HEK293 (cell line): ENCODE data around the gene PALM2AKAP2.

ENCODE experiments used
- BCL11B ChIP-seq: fragments of 450-650 bp; formaldehyde crosslinking; IDR thresholded peaks from 2 replicates; pipeline ENCODE4 v1.5.1; 2016; ENCODE audit warnings: low read depth, missing biosample characterization, missing genetic modification characterization
- INSM2 ChIP-seq: fragments of 450-650 bp; formaldehyde crosslinking; IDR thresholded peaks from 2 replicates; pipeline ENCODE4 v1.5.1; 2016; ENCODE audit warnings: missing biosample characterization, missing genetic modification characterization
- PATZ1 ChIP-seq: fragments of 450-650 bp; formaldehyde crosslinking; IDR thresholded peaks from 2 replicates; pipeline ENCODE4 v1.5.1; 2016; ENCODE audit warnings: missing biosample characterization, missing genetic modification characterization
- PRDM6 ChIP-seq: fragments of 450-650 bp; formaldehyde crosslinking; IDR thresholded peaks from 2 replicates; pipeline ENCODE4 v1.5.1; 2017; ENCODE audit warnings: missing biosample characterization, missing genetic modification characterization
- ZNF138 ChIP-seq: fragments of 450-650 bp; formaldehyde crosslinking; IDR thresholded peaks from 2 replicates; pipeline ENCODE4 v1.5.1; 2016; ENCODE audit warnings: missing biosample characterization, missing genetic modification characterization, borderline replicate concordance
- ZNF155 ChIP-seq: fragments of 450-650 bp; formaldehyde crosslinking; IDR thresholded peaks from 2 replicates; pipeline ENCODE4 v1.5.1; 2016; ENCODE audit warnings: missing biosample characterization, missing genetic modification characterization
- ZNF223 ChIP-seq: fragments of 450-650 bp; formaldehyde crosslinking; IDR thresholded peaks from 2 replicates; pipeline ENCODE4 v1.5.1; 2016; ENCODE audit warnings: missing biosample characterization, missing genetic modification characterization
- ZNF311 ChIP-seq: fragments of 450-650 bp; formaldehyde crosslinking; IDR thresholded peaks from 2 replicates; pipeline ENCODE4 v1.5.1; 2017; ENCODE audit warnings: missing biosample characterization, missing genetic modification characterization, borderline replicate concordance
- ZNF350 ChIP-seq: fragments of 450-650 bp; formaldehyde crosslinking; IDR thresholded peaks from 2 replicates; pipeline ENCODE4 v1.5.0; 2017; ENCODE audit warnings: missing biosample characterization, mild to moderate bottlenecking, missing genetic modification characterization
- ZNF354C ChIP-seq: fragments of 450-650 bp; formaldehyde crosslinking; IDR thresholded peaks from 2 replicates; pipeline ENCODE4 v1.5.1; 2016; ENCODE audit warnings: missing biosample characterization, missing genetic modification characterization, low read depth, borderline replicate concordance
- ZNF362 ChIP-seq: fragments of 450-650 bp; formaldehyde crosslinking; IDR thresholded peaks from 2 replicates; pipeline ENCODE4 v1.5.1; 2016; ENCODE audit warnings: missing biosample characterization, missing genetic modification characterization
- ZNF398 ChIP-seq: fragments of 450-650 bp; formaldehyde crosslinking; IDR thresholded peaks from 2 replicates; pipeline ENCODE4 v1.5.1; 2017; ENCODE audit warnings: missing biosample characterization, missing genetic modification characterization
- ZNF518A ChIP-seq: fragments of 450-650 bp; formaldehyde crosslinking; conservative IDR thresholded peaks from 2 replicates; pipeline ENCODE4 v1.5.1; 2016; ENCODE audit warnings: low read depth, missing biosample characterization, missing genetic modification characterization
- ZNF621 ChIP-seq: fragments of 450-650 bp; formaldehyde crosslinking; IDR thresholded peaks from 2 replicates; pipeline ENCODE4 v1.5.1; 2017; ENCODE audit warnings: missing biosample characterization, missing genetic modification characterization
- ZNF639 ChIP-seq: fragments of 450-650 bp; formaldehyde crosslinking; IDR thresholded peaks from 2 replicates; pipeline ENCODE4 v1.5.1; 2016; ENCODE audit warnings: missing biosample characterization, missing genetic modification characterization
- ZNF664 ChIP-seq: fragments of 450-650 bp; formaldehyde crosslinking; IDR thresholded peaks from 2 replicates; pipeline ENCODE4 v1.5.1; 2016; ENCODE audit warnings: missing biosample characterization, missing genetic modification characterization
- ZNF677 ChIP-seq: fragments of 450-650 bp; IDR thresholded peaks from 2 replicates; pipeline ENCODE4 v1.5.0; 2018; ENCODE audit warnings: missing biosample characterization, mild to moderate bottlenecking, missing genetic modification characterization, moderate library complexity
- ZNF692 ChIP-seq: fragments of 450-650 bp; formaldehyde crosslinking; IDR thresholded peaks from 2 replicates; pipeline ENCODE4 v1.5.1; 2016; ENCODE audit warnings: missing biosample characterization, missing genetic modification characterization
- ZSCAN16 ChIP-seq: fragments of 450-650 bp; formaldehyde crosslinking; IDR thresholded peaks from 2 replicates; pipeline ENCODE4 v1.5.1; 2016; ENCODE audit warnings: missing biosample characterization, missing genetic modification characterization
- ZSCAN18 ChIP-seq: fragments of 450-650 bp; formaldehyde crosslinking; IDR thresholded peaks from 2 replicates; pipeline ENCODE4 v1.5.1; 2016; ENCODE audit warnings: missing biosample characterization, missing genetic modification characterization

The PALM2AKAP2 gene

GRCh38 chr9:109817846-109818472 is 38.0 kb downstream of the PALM2AKAP2 start (continued):
- TF ChIP-seq PRDM6 (tag by site-specific recombination) (0 out of 2 replicates have a peak, but pooled peaks have one; percentile 19), ZNF354C (no peak), ZNF639 (tag by site-specific recombination) (no peak), INSM2 (tag by site-specific recombination) (no peak), ZNF518A (tag by site-specific recombination) (no peak), ZNF398 (no peak), BCL11B (no peak), ZNF223 (tag by site-specific recombination) (no peak), ZSCAN18 (no peak), ZNF350 (no peak), ZNF664 (tag by site-specific recombination) (no peak), PATZ1 (tag by site-specific recombination) (no peak), ZSCAN16 (no peak), ZNF621 (tag by site-specific recombination) (no peak), ZNF677 (tag by site-specific recombination) (no peak), ZNF692 (tag by site-specific recombination) (no peak), ZNF155 (tag by site-specific recombination) (no peak), ZNF362 (tag by site-specific recombination) (no peak), ZNF138 (tag by site-specific recombination) (no peak), ZNF311 (no peak)
